GDM1 (cell line): Measurements from ENCODE around the gene SPAG9.

Source experiments
- DNase-seq: peaks from one replicate; lab custom pipeline; 2025; lab: John Stamatoyannopoulos, UW

The SPAG9 gene

DNA sequence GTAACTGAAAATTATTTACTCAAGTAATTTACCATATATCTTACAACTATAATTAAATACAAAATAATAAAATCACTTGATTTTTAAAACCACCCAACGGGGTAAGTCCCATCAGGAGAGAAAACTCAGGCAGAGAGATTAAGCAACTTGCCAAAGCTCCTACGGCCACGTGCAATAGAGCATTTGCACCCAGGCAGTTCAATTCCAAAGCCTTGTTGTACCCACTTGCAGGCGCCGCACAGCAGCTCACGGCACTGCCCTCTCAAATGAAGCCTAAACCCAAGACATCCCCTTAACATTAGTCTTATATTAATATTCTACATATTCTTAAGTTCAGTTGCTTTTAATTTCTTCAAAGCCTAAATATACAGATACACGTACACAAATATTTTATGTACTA lies 75.7 kb downstream of the SPAG9 start:
- DNase-seq = no peak

DNA sequence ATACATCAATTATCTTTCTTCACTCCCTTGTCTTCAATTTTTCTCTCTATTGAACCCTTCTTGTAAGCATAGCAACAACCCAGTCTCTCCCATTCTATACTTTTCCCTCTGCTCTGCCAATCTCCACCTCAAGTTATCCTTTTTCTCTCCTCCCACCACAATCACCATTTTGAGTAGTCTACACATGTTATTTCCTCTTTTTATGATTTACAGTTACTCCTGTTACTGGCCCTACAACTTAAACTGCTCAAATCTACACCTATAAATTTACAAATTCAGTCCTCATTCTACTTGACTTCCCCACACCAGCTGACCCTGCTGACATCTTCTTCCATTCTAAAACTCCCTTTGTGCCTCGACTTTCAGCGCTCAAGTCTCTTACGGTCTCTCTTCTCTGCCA lies 84.6 kb downstream of the SPAG9 start:
- DNase-seq = no peak

DNA sequence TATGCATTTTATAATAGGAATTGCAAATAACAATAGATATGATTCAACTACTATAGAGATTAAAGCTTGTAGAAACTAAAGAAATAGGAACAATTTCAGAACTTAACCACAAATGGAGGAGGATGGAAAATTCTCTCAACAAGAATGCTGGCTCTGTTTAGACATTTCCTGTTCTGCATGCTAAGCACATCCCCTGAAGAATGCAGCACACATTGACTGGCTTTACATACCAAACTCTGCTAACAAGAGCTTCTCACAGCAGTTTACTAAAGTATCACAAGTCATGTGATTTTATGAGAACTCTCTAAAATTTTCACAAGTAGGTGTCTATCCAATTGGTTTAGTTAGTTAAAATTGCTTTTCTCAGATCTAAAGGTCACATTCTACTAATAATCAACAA lies 85.2 kb downstream of the SPAG9 start:
- no peak for DNase-seq

DNA sequence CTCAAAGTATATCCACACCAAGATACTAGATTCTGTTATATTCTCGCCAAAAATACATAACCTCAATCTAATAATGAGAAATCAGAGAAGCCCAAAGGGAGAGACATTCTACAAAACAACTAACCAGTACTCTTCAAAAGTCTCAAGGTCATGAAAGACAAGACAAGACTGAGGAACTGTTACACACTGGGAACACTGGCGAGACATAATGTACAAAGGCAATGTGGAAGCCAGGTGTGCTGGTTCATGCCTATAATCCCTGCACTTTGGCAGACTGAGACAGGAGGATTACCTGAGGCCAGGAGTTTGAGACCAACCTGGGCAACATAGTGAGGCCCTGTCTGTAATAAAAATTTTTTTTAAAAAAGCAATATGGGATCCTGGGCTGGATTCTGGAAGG lies 85.9 kb downstream of the SPAG9 start:
- DNase-seq = no peak

DNA sequence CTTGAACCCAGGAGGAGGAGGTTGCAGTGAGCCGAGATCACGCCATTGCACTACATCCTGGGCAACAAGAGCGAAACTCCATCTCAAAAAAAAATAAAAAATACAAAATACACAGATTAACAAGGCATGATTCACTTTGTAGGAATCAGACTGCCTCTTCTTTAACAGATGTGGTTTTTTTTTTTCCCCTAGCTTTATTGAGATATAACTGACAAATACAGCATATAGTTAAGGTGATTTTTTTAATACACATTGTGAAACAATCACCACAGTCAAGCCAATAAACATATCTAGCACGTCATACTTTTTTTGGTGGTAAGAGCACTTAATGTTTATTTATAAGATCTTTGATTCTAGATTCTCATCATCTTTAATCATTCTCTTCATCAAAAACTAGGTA lies 87.8 kb downstream of the SPAG9 start:
- no peak for DNase-seq

DNA sequence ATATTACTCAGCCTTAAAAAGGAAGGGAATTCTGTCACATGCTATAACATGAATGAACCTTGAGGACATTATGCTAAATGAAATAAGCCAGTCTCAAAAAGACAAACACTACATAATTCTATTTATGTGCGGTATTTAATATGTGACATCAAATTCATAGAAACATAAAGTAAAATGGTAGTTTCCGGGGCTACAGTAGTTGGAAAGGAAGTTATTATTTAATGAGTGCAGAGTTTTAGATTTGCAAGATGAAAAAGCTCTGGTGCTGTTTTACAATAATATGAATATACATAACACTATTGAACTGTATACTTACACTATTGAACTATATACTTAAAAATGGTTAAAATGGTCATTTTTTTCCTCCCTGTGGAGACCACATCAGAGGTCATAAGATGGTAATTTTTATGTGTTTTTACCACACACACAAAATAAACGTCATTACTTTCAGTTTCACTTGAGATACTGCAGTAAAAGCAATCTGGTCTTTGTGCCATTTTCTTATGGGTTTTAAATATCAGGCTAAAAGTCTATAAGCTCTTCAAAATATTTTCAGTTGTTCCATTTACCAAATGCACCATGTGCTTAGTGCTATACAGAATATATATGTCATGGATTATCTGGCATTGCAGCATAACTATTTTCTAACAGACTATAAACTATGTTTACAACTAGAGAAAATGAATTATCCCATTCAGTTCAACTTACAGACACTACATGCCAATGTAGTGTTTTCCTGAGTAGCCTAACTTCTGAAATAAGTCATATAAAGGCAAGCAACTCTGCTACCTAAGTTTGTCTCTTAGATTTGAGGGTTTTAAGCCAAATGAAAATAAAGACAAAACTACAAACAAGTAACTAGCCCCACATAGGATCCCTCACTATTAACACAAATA lies 90.9 kb downstream of the SPAG9 start:
- DNase-seq = no peak

DNA sequence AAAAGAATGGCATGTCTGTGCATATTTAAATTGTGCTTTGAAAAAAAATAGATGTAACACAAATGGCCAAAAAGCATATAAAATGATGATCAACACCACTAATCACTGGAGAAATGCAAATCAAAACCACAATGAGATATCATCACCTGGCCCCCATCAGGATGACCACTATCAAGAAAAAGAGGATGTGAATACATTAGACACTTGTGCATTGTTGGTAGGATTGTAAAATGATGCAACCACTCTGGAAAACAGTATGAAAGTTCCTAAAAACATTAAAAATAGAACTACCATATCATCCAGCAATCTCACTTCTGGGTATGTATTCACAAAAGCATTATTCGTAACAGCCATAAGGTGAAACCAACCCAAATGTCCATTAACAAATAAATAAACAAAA lies 91.5 kb downstream of the SPAG9 start:
- no peak for DNase-seq

DNA sequence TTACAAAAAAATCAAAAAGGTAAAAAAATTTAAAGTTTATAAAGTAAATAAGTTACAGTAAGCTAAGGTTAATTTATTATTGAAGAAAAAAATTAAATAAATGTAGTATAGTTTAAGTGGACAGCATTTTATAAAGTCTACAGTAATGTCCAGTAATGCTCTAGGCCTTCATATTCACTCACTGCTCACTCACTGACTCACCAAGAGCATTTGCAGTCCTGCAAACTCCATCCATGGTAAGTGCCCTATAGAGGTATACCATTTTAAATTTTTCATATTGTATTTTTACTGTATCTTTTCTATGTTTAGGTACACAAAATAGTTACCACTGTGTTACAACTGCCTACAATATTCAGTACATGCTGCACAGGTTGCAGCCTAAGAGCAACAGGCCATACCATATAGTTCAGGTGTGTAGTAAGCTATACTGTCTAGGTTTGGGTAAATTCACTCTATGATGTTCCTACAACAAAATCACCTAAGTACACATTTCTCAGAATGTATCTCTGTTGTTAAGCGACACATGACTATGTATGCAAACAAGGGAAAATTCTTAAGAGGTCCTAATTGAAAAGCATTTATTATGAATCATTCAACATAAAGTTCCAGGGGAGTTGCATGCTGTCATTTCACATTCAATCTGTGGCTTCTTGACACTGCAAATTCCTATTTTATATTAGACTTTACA lies 92.3 kb downstream of the SPAG9 start:
- no peak for DNase-seq

DNA sequence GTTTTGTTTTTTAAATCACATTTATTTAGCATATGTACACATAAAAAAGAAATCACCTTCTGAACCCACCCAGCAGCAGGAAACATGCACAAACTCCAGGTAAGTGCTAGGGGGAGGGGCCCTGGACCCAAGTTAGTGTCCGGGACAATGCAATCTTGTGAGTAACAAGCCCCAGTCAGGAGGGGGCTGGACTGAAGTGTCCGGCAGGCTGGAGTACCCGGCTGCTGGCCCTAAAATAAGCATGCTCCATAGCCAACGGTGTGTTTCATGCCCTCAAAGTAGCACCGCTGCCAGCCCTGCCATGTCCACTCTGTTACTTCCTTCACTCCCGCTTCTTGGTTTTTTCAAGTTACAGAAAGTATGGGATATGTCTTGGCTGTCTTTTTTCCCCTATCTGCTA lies 102.1 kb downstream of the SPAG9 start:
- DNase-seq = no peak

DNA sequence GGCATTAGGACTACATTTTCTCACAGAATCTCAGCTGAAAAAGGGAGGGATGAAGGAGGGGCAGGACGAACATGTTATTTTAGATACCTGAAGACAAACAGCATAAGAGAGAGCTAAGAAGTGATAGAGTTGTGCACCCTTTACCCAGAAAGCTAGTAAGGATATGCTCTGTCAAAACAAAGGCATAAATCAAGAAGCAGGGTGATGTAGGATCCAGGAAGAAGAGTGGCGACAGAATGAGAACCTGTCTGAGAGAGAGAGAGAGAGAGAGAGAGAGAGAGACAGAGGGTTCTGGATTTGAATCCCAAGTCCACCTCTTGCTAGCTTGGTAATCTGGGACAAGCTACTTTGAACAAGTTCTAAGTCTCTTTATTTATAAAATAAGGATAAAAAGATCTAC lies 103.4 kb downstream of the SPAG9 start:
- DNase-seq = no peak

DNA sequence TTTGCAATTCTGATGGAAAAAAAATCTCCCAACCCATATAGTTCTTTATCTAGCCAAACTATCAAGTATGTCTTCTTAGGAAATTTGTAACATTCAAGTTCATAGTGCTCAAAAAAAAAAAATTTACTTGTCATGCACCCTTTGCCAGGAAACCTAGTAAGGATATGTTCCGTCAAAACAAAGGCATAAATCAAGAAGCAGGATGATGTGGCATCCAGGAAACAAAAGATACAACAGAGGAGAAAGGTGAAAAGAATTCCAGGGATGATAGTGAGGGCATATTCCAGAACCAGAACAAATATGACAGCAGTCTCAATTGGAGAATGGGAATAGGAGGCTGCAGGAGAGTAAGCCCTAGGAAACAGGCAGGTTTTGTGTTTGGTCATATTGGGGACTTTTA lies 104.6 kb downstream of the SPAG9 start:
- DNase-seq = no peak

DNA sequence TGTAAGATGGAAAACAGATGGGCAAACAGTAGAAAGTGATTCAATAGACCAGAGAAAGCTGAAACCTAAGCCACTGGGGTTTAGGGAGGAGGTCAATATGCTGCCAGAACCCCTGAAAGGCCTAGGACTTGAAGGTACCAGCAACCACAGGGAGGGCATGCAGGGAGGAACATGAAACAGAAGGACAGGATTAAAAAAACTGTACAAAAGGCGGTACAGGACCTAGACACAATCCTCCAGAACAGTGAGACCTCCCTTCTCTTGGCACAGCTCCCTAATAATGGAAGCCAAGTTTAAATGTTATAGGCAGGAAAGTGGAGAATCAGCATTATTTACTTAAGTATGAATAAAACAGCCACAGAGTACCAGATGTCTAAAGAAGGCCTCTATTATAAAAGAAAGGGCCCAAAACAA lies 105.5 kb downstream of the SPAG9 start:
- no peak for DNase-seq

DNA sequence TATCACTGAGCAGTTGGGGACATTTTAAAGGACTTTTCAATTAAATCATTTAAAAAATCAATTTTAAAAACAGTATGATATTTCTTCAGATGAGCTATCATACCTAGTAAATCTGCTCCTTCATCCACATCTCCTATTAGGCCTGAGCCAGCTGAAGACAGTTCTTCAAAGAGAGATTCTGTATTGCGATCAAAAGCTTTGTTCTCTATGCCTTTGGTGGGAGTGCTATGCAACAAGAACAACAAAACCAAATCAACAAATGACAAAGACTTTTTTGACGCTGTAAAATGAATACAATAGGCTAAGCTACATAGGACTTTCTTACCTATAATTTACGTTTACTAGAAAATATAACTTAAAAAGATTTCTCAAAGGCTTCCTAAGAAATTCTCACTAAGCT lies 106.5 kb downstream of the SPAG9 start:
- no peak for DNase-seq

DNA sequence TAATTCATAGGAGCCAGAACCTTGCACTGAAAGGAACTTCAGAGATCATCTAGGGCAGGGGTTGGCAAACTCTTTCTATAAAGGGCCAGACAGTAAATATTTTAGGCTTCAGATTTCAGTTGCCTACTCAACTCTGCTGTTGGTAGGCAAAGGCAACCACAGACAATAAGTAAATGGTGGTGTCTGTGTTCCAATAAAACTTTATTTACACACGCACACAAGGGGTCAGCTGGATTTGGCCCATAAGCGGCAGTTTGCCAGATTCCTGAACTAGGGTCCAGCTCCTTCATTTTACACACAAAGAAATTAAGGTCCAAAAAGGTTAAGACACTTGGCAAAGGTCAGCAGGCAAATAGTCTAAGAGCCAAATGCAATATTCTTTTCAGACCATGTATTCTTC lies 107.3 kb downstream of the SPAG9 start:
- no peak for DNase-seq

DNA sequence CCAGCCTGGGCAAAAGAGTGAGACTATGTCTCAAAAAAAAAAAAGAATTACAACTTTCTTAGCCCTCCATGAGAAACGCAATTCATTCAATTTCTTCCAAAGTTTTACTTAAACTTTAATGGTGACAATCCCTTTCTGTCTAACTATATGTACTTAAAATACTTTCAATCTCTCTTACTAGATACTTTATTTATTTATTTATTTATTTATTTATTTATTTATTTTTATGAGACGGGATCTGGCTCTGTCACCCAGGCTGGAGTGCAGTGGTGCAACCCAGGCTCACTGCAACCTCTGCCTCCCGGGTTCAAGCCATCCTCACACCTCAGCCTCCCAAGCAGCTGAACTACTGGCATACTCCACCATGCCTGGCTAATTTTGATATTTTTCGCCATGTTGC lies 108.1 kb downstream of the SPAG9 start:
- DNase-seq = no peak

DNA sequence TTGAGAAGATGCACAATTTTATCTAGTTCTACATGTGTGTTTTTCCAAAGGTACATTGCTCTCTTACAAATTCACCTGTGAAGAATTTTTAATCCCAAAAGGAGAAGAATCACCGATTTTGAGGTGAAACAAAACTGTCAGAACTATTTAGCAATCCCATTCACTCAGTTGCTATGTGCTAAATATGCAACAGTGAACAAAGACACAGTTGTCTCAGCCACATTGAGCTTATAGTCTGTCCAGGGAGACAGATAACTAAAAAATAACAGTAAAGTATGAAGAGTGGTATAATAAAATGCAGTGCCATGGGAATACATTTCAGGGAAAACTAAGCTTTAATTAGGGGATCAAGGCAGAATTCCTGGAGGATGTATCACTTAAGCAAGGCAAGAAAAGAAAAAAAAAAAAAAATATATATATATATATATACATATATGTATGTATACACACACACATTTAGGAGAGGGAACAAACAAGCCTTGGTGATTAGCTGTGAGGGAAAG lies 110.4 kb downstream of the SPAG9 start:
- no peak for DNase-seq

DNA sequence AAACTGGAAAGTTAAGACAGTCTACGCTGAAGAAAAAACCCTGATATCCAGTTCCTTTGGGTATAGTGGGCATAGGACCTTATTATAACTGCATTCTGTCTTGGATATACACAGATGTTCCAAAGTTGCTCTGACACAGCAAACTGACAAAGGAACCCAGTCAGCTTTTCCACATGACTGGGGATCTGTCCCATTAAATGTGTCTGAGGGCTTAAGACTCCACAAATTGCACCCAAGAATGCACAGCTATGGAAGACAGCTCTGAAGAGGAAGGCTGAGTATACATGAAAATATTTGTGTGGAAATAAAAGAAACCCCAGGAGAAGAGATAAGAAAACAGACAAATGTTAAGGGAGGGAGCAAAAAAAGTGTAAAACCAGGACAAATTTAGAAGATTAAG lies 114.1 kb downstream of the SPAG9 start:
- no peak for DNase-seq

DNA sequence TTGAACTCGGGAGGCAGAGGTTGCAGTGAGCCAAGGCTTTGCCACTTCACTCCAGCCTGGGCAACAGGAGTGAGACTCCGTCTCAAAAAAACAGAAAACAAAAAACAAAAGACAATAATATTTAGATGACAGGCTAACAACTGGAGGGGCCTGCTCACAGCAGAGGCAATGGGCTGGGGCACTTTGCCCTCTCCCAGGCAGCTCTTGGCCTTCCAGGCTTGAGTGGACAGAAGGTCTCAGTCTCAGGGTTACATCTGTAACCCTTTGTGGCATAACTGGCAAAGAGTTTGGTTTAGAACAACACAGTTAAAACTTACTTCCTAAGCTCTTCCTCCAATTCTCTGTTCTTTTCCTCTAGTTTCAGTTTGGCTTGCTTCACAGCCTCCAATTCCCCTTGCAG lies 114.9 kb downstream of the SPAG9 start:
- no peak for DNase-seq

DNA sequence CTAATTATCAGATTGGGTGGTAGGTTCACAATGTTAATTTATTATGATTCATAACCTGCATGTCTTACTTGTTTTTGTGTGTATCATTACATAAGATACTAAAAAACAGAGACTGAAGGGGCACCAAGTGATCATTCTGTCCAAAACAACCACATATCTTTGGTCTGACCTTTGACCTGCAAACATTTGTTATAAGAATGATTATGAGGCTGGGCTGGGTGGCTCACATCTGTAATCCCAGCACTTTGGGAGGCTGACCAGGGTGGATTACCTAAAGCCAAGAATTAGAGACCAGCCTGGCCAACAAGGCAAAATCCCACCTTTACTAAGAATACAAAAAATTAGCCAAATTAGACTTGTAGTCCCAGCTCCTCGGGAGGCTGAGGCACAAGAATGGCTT lies 116.4 kb downstream of the SPAG9 start:
- DNase-seq = no peak

DNA sequence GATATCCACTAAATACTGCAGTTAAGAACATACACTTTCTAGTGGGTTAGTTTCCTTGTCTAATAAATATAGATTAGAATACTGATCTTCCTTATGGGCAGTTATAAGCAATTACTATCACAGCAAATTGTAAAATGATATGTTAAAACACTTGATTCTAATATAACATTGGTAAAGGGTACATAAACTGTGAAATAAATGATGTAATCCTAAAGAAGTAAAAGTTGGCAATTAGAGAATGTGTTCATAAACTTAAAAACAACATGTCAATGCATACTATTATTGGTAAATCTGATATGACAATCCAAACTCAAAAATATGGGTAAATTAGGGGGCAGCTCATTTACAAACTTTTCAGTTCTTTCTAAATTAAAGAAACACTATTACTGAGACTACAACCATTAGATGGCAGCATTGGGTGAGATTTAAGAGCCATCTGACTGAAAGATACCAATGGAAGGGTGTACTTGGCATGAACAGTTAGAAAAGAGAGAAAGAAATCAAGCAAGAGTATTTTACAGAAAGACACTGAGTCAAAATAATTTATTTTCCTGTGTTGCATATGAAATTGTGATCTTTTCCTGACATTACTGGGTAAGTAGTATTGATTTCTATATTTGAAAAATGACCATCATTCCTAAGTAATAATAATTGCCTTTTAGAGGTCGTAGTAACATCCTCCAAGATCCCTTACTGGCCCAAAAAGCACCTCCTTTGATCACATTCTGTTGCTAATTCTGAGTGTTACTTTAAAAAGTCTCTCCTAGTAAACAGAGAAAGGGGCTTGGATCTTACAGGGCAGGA lies 119.6 kb downstream of the SPAG9 start:
- DNase-seq = peak; percentile 19

DNA sequence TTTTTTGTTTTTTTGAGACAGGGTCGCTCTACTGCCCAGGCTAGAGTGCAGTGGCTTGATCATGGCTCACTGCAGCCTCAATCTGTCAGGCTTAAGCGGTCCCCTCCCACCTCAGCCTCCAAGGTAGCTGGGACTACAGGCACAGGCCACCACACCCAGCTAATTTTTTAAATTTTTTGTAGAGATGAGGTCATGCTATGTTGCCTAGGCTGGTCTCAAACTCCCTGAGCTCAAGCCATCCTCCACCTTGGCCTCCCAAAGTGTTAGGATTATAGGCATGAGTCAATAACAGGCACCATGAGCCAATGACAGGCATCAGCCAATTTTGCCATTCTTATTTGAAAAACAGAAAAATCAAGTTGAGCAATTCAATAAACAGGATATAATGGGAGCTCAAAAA lies 125.0 kb downstream of the SPAG9 start:
- DNase-seq = no peak

DNA sequence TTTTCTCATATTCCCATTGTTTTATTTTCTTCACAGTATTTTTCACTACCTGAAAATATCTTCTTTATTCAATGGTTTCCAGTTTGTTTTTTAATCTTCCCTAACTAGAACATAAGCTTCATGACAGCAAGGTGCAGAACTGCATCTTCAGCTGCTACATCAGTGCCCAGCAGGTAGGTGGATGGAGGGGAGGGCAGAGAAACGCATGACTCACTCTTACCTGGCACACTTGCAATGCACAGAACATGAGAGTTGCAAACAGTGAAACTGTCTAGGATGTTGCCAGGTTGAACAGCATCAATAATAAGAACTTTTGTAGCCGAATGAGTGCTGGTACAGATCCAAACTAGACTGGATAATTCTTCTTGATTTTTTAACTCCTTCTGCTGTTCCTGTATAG lies 127.1 kb downstream of the SPAG9 start:
- no peak for DNase-seq

DNA sequence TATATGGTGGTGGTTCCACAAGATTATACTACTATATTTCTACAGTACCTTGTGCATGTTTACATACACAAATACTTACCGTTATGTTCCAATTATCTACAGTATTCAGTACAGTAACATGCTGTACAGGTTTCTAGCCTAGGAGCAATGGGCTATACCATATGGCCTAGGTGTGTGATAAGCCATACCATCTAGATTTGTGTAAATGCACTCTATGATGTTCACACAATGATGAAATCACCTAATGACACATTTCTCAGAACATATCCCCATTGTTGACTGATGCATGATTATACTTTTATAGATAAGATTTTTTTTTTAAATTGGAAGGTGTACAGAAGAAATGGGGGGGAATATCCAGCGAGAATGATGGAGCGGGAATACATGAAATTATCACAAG lies 131.5 kb downstream of the SPAG9 start:
- DNase-seq = no peak
